GDM1 (cell line): Measurements from ENCODE around the gene PDE6D.
A peak's percentile ranks its signal among the peaks of the same experiment; 100 is the strongest.

ENCODE experiments used
- DNase-seq: peaks from one replicate; lab custom pipeline; 2025; lab: John Stamatoyannopoulos, UW

Gene PDE6D

DNA sequence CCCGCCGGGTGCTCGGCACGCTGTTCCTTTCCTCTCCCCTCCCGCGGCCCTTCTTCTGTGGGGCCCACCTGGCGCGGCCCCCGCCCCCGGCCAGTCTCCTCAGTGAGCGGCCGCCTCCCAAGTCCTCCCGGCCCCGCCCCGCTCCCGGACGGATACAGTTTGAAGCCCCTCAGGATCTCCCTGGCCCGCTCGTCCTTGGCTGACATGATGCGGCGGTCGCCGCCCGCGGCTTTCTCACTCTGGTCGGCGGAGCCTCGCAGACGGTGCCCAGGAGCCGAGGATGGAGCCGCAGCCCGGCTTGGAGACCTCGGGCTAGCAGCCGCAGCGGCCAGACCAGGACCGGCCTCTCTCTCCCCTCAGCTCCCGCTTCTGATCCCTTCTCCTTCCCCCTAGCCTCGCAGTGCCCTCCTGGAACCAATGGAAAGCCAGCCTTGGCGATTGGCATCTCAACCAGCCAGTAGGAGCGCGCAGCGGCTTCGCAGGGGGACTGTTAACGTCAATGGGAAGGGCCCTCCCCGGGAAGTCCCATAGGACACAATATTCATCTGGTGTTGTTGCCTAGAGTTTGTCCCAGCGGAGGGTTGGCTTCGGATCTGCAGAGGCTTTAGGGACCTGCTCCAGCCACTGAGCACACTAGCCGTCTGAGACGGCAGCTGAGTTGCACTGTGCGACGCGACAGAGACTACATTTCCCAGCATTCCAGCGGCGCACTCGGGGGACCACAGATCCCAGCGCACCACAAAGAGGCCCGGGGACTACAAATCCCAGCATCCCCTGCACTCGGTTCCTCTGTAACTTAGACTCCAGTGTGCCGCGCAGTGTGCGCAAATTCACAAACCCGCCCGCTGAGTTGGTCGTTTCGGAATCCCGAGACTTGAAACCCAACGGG lies at the start of gene PDE6D:
TSS of gene PDE6D (minus strand) at position 374 of the 889 bp plus-strand sequence. CDS start at position 206, 168 bp downstream.
- DNase-seq: peak; percentile 94

DNA sequence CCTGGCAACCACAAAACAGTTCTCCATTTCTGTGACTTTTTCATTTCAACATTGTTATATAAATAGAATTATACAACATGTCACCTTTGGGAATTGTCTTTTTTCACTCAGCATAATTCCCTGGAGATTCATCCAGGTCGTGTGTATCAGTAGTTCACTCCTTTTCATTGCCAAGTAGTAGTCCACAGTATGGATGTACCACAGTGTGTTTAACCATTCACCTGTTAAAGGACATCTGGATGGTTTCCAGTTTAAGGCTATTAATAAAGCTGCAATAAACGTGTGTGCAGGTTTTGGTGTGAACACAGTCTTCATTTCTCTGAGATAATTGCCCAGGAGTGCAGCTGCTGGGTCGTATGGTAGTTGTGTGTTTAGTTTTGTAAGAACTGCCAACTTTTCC lies 40.8 kb upstream of the PDE6D start:
- no peak for DNase-seq

DNA sequence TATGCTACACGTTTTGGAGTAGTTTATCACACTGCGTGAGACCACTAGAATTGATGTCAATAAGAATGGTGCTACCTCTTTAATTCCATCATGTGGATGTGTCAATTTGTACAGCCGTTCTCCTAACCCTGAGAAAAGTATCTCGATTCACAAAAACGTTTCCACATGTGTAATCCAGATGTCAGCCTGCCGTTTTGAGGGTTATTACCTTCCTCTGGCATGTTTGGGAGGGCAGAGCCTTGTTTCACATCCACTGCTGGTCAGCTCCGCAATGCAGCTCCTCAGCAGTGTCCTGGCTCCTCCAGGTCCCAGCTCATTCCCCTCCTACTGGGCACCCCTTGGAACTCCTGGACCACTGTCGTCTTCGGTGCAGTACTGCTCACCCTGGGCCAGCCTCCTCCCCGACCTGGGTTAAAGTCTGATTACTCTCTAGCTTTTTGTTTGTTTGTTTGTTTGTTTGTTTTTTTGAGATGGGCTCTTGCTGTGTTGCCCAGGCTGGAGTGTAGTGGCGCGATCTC lies 39.8 kb upstream of the PDE6D start:
- no peak for DNase-seq

DNA sequence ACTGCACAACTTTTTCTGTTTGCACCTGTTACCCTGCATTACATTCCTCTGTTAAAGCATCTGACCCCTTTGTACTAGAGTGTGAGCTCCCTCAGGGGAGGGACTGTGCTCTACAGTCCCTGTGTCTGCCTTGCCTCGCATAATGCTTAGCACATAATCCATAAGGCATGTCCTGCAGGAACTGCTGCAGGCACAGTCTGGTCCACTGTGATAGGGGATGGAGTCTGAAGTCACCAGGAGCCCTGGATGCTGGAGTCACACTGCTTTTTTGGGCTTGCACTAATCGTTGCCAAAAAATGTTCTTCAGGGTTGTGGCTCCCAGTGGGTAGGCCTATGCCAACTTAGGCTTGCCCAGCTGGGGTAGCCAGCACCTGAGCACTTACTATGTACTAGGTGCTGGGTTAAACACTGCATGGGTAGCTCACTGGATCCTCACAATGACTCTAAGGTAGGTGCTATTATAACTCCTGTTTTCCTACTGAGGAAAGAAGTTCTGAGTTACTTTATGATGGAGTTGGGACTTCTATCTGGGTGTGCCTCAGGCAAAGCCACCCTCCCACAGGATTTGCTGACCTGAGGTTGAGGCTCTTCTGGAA lies 38.5 kb upstream of the PDE6D start:
- no peak for DNase-seq

DNA sequence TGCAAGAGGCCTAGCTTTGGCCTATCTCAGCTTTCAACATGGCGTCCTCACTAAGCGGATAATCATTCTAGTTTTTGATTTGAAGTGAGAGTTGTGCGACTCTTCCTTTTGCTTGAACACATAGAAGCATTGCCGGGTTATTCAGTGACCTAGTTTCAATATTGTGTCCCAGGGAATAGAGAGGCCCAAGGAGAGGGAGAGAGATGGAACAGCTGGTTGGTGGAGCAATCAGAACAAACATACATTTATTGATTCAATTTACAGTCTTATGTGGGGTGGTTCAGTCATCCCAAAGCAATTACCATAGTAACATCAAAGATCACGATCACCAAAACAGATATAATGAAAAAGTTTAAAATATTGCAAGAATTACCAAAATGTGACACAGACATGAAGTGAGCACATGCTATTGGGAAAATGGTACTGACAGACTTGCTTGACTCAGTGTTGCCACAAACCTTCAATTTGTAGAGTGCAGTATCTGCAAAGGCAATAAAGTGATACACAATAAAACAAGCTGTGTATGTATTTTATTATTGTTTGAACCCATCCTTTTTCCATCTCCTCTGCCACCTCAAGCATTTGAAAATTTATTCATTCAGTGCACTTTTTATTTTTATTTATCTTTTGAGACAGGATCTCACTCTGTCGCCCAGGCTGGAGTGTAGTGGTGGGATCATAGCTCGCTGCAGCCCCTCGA lies 35.4 kb upstream of the PDE6D start:
- no peak for DNase-seq

DNA sequence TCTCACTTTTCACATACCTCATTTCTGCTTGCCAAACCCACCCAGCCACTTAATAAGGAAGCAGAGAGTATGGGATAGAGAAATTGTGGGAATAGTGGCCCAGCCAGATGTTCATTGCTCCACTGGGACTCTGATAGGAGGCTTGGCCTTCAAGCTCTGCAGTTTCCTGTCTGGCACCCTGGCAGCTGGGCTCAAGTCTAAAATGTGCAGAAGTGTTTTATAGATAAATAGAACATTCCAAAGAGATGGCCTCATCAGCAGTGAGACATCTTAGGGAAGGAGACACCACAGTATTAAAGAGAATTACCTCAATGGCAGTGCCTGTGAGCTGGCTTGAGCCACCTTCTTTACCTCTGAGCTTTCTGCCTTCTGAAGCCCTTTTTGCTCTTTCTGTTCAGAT lies 29.8 kb upstream of the PDE6D start:
- DNase-seq: no peak

DNA sequence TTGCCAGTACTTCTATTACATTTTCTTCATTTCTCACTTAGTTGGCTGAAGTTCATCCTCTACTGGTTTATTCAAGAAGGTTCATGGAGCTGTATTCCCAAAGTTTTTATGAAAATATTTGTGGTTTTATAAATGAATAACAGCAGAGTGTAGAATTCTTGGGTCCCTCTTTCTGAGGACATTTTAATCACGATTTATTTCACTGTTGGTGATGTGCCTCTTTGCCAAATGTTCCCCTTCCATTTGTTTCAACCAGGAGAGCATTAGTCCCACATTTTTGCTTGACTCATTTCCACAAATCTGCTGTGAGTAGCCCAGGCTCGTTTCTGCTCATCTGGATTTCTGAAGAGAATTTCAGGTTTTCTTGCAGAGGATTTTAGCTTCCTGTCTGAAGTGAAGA lies 25.9 kb upstream of the PDE6D start:
- no peak for DNase-seq

DNA sequence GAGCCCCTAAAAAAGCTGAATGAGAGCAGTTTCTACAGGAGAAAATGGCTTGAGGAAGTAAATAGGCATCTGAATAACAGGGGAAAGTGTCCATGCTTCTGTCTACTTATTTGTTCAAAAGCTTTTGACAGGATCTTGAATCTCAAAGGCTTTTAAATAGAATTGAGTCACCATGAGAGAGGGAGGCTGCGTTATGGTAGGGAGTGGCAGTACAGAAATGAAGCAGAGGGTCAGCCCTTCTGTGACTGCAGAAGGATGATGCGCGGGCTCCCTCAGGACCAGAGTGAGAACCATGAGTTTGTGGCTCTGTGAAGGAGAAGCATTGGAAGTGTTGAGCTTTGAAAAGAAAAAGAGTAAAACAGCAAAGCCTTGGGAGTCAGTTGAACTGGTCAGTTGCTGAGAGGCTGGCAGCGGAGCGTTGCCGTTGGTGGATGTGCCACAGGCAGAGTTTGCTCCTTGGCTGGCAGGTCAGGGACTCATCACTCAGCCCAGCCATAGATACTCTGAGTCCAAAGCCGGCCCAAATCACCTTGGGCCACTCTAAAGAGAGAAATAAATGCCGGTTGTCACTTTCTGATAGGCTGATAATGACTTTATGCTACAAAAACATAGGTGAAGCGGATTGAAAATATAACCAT lies 22.5 kb upstream of the PDE6D start:
- DNase-seq: no peak

DNA sequence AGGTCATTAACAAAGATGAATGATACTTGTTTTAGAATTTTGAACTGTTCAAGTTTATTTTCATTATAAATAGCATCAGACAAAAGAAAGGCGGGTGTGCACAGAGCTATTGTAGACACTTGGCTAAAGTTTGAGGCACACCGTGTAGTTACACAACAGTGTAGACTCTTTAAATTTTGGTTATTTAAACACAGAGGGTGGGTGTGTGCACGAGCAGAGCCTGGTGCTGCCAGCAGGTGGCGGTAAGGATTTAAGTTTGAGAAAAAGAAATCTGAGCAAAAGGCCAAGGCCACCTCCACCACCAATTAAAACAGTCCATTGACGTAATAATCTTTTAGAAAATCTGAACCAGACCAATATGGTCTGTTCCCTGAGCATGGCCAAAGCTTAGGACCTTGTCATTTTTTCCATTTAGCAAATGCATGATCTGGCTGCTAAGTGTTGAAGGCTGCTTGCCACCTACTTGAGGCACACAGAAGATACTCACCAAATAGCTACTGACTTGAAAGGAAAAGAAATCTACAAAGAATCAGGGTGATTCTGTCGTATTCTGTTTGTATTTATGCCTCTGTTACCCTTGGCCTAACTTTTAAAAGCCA lies 19.5 kb upstream of the PDE6D start:
- DNase-seq: no peak

DNA sequence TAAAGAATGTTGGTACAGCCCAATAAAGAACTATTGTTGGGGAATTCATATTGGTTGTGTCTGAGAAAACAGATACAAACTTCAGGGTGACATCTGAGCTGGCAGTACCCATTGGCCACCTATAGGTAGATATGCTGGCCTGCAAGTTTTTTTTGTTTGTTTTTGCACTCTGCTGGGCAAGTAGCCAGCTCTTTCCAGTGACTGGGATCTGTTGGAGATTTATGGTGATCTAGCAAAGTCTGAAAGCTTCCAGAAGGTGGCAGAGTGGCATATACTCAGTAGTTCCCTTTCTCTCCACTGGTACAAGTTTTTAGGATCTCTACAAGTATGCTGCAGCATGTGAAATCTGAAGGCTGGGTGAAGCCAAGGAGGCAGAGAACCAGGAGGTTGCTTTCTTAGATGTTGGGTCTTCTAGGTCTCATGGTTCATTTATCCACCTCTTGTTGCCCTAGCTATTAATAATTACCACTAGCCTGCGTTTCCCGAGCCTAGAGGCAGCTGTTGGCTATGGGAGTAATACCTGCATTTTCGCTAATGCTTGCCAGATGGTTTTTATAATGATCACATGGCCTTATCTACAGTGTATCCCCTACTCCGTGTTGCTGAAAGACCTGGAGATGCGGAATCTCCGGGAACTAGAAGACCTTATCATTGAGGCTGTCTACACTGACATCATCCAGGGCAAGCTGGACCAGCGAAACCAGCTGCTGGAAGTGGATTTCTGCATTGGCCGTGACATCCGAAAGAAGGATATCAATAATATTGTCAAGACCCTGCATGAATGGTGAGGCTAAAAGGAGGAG lies 14.6 kb upstream of the PDE6D start:
- DNase-seq: no peak

DNA sequence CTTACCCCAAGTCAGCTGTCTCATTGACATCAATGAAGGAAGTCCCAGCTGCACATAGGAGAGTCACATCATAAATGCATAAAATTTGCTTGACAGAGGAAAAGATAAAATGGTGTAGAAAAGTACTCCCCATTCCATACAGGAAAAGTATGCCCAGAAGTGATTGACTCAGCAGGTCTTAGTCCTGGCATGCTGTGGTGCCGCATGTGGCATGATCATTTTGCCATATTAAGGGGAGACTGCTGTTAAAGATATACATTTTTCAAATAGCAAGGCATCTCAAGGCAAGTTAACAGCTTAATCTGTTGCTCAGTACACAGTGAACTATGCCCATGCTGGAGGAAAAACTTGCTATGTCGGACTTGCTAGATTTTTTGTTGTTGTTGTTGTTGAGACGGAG lies 13.3 kb upstream of the PDE6D start:
- no peak for DNase-seq

DNA sequence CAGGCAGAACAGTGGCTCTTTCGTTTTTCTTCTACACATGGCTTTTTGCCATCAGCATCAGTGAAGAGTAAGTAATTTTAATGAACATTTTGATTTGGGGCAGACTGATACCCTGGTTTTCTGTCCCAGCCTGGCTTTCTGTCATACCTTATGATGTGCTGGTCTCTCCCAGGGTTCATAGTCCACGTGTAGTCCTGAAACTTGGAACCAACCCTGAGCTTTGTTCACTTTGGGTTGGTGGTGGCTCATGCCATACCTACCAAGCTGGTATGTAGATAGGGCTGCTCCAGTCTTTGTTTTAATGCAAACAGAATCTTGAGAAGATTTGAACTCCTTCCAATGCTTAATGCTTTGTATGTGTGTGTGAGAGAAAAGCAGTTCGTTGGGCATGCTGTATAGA lies 10.0 kb upstream of the PDE6D start:
- no peak for DNase-seq

DNA sequence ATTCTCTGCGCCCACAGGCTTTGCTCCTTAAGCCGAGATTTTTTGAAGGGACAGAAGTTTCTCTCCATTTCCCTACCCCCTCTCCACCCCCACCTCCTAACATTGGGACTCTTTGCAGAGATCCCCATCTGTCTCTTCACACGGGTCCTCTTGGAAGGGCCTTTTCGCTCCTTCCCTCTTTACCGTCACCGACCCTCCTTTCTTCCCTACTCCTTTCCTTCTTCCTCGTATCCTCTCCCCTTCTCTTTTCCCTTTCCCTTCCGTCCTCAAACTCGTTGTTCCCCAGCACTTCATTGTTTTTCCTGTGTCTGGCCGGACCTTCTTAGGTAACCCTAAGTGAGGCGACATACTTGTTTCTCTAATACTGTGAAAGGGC lies 5.8 kb upstream of the PDE6D start:
- no peak for DNase-seq

DNA sequence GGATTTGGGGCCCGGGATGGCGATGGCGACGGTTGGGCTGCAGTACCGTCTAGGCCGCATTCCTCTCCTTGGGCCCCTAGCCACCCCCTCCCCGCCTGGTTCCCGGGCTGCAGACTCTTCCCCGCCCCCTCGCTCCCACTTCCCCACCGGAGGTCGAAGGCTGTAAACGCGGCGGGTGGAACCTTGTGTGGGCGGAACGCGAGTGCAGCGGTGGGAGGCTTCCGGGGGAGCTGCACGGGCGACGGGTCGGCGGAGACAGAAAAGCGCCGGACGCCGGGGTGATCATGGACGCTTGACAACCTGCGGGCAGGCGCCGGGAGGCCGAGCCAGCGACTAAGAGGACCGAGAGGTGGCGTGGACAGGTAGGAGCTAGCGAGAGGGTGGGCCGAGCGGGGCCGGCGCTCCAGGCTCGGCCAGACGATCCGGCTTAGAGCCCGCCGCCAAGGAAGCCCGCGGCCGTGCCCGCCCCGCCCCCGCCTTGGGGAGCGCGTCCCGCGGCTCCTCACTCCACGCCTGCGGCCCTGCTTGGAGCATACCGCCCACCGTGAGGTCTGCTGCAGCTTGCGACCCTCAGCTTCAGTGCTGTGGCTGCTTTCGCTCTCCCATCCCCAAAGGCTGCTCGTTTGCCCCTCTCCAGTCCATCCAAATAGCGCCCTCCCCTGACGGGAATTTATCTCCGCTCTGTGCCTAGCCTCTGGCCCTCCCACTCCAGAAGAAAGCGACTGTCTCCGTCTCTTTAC lies 5.3 kb upstream of the PDE6D start, which contains the start of gene COPS7B:
TSS of gene COPS7B (plus strand) at position 269 of the 740 bp plus-strand sequence. CDS start 2,126 bp downstream, outside the sequence.
- peak; percentile 87 for DNase-seq

DNA sequence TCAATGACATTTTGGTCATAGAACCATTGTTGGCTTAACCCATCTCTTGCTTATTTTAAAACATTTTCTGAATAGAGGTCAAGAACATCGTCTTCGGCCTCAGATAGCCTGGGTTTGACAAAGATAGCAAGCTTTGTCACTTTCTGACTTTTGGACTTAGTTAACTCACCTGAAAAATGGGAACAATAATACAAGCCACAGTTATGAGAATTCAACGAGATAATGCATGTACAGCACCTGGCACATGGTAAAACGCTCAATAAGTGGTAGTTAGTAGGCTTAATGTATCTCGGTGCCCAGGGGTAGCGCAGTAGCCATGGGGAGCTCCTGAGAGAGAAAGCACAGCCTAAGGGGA lies 4.7 kb upstream of the PDE6D start:
- no peak for DNase-seq

DNA sequence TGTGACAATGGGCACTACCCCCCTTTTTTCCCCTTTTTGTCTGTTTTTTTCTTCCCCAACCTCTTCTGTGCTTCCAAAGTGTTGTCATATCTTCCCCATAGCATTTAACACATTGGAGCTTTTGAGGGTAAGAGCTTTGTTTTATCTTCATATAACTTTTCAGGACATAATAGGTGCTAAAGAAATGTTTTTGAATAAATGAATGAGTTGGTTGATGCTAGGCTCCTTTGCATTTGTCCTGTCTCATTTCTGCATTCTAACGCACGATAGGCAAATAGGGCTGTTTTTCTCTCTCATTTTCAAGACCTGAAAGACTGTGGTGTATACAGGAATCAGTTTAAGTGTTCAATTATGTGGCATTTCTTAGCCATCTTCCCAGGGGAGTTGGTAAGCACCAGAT lies 4.3 kb upstream of the PDE6D start:
- DNase-seq: no peak

DNA sequence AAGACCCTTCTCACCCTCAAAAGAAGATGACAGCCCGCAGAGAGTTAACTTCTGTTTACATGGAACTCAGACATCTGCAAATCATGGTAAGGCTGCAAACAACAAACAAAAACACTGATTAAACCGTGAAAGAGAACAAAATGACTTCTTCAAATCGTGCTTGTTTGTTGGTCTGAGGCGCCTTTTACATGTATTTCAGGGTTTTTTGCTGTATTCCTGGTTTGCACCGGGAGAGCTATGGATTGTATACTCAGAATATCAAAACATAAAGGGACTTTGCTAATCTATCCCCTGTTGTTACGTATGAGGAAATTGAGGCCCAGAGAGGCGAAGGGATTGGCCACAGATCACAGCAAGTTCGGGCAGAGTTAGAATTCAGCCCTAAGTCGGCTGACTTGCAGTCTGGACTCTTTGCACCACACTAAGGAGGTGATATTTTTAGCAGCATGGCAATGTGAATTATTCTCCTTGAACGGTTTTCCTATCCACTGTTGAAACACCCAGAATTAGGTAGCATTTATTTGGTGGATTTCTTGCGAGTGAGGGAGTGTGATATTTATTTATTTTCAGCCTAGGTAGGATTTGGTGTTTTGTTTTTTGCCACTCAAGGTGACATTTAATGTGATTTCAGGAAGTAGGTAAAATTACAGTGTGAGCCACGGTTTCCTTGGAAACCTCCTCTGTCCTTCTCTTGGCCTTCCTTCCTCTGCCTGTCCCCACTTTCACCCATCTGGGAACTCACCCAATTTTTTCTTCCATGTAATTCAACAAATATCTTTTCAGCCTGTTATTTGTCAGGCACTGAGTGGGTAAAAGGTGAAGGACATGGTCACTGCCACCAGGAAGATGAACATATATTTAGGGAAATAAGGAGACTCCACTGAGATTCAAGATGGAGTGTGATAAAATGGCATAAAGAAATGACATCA lies 980 bp upstream of the PDE6D start:
- peak; percentile 5 for DNase-seq

DNA sequence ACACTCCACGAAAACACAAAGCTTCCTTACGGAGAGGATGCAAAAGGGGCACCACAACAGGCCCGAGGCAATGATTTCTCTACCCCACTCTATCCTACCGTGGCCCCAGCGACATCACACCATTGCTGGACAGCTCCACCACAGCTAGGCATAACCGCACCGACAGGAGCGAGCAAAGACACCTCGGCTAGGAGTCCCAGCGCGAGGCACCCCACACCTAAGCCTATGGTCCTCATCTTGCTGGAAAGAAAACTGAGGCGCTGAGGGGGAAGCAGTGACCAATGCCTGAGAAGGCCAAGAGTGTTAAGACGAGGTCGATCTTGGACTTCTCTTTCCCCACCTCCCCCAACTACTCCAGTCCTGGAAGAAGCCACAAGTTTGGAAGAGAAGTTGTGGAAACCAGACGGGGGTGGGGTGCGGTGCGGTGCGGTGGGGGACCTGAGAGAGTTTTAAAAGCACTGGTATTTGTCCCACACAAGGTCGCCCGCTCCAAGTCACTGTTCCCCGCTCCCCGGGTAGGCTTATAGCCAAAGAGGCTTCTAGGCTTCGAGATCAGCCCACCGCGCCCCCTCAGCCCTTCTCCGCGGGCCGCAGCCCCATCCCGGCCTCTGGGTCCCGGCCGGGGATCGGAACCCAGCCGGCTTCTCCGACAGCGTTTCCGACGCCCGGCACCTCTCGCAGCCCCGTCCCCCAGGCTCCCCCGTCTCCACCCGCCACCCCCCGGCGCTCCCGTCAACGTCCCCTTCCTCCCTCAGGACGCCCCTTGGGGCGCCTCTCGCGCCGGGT lies 766 bp downstream of the PDE6D start:
- DNase-seq: no peak
